NCI-H82 treated with DMSO at 0.1 percent for 48 hours (cell line): ENCODE data around the gene RBM6.

Experiments
- DNase-seq: peaks from one replicate; lab custom pipeline; 2025; ENCODE audit not compliant: unreplicated experiment; lab: John Stamatoyannopoulos, UW

RBM6 gene

GRCh38 chr3:50124800-50125178 is 184.8 kb downstream of the RBM6 start:
- no peak for DNase-seq

GRCh38 chr3:50125541-50126286 is 185.8 kb downstream of the RBM6 start:
- DNase-seq = no peak

- peak; percentile 93 for DNase-seq
Measured at GRCh38 chr3:50126287-50127211, 186.6 kb downstream of the RBM6 start.
